ENCODE measurements around the gene DSG4.

The DSG4 gene

DNA sequence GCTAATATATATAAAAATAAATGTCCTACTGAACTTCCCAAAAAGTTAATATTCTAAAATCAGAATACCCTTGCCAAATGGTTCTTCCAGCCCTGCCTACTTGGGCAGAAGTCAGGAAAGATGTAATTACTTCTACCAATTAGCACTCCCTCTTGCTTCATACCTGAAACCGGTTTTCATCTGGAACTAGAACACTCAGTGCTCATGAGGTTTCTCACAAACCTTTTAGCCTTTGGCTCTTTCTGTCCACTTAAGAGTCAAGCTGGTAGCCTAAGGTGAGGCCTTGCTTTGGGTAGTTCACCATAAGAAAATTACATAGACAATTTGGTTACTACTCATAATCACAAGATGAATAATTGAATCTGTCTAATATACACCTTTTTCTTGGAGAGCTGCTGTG lies 75.0 kb downstream of the DSG4 start:
- DNase-seq, result no peak

GRCh38 chr18:31454066-31454708 lies 77.6 kb downstream of the DSG4 start:
- no peak for DNase-seq
